Kidney (tissue), 14 donors: ENCODE data around the gene EP400. TPM values are rescaled to one million over a fixed set of nuclear protein-coding genes. Genes with fewer than 3 reads are reported as not detected.

Experiments used
- DNase-seq, 5 donors: peaks; one replicate each; pipeline ENCODE4 v3.0.0-alpha.2; 2013 to 2020
- FAIRE-seq: peaks from 2 replicates; lab custom pipeline; 2012; peaks lifted over from hg19 to GRCh38; lab: Jason Lieb, UNC
- H3K27ac ChIP-seq, 2 donors: one replicate each; pipeline ENCODE4 v1.7.0; 2013; ENCODE audit warnings: low read depth in 2 of 2, low read length in 2 of 2, inconsistent platforms in 1 of 2
- H3K27me3 ChIP-seq: one replicate; pipeline ENCODE4 v1.7.1; 2013; ENCODE audit warnings: low read length, inconsistent platforms; ENCODE audit not compliant: control insufficient read depth, insufficient read depth
- H3K36me3 ChIP-seq, 3 donors: one replicate each; pipeline versions ENCODE4 v1.7.0 to v1.7.1; 2013; ENCODE audit warnings: low read length in 3 of 3, control low read depth in 1 of 3, inconsistent platforms in 1 of 3; ENCODE audit not compliant: insufficient read depth in 3 of 3, control insufficient read depth in 2 of 3
- H3K4me1 ChIP-seq, 3 donors: one replicate each; pipeline versions ENCODE4 v1.7.0 to v1.7.1; 2013; ENCODE audit warnings: low read length in 3 of 3, inconsistent platforms in 1 of 3, low read depth in 1 of 3; ENCODE audit not compliant: control insufficient read depth in 2 of 3, insufficient read depth in 2 of 3
- H3K4me3 ChIP-seq, 3 donors: one replicate each; pipeline versions ENCODE4 v1.7.0 to v1.8.1; 2013; ENCODE audit warnings: low read length in 3 of 3, control low read depth in 1 of 3, inconsistent platforms in 1 of 3
- H3K9ac ChIP-seq, 3 donors: one replicate each; pipeline versions ENCODE4 v1.7.0 to v1.7.1; 2013; ENCODE audit warnings: low read length in 3 of 3, control low read depth in 1 of 3, inconsistent platforms in 1 of 3
- H3K9me3 ChIP-seq, 3 donors: one replicate each; pipeline versions ENCODE4 v1.7.0 to v1.7.1; 2013; ENCODE audit warnings: low read length in 3 of 3, control low read depth in 1 of 3, inconsistent platforms in 1 of 3; ENCODE audit not compliant: control insufficient read depth in 2 of 3, insufficient read depth in 1 of 3
- intact Hi-C: fragments of 100-400 bp; cut with DNase I; formaldehyde crosslinking; loops from one replicate; pipeline ENCODE4 v1.11.1; 2022
- polyA plus RNA-seq: library from polyadenylated mRNA; stranded (reverse); fragments of 350-450 nt; fragmentation: Illumina TruSeq; extraction: RNeasy Lipid Tissue Mini Kit (QIAGEN cat#74804); gene quantifications from one replicate; pipeline ENCODE4 v1.2.3, GENCODE V29; 2014; ENCODE audit warnings: low read depth, low replicate concordance; ENCODE audit not compliant: insufficient read depth
- total RNA-seq: library from RNA; stranded (reverse); fragmentation: NEBNext Ultra II Directional; extraction: Animal tissue kit (Norgen Biotek cat#: 25700); gene quantifications from one replicate; pipeline ENCODE4 v1.2.1, GENCODE V29; 2021
- TF ChIP-seq, protein P1 (sequence below): IDR thresholded peaks from 3 replicates; pipeline ENCODE4 v1.5.1; 2012; ENCODE audit warnings: mild to moderate bottlenecking, moderate library complexity, borderline replicate concordance; ENCODE audit not compliant: insufficient read depth; ENCODE audit errors: extremely low read depth
- donor health status: control.
- donor health status: control.
- donor health status: control.
- donor health status: control.
- donor health status: control.
- donor health status: DM: yes; HTN: yes; CAD: no.
- donor health status: Normal renal cell carcinoma (clear cell type).

Gene EP400
- total and polyA plus RNA-seq, 2 donors from 2014 or later: 7.5 to 44.7 TPM

DNA sequence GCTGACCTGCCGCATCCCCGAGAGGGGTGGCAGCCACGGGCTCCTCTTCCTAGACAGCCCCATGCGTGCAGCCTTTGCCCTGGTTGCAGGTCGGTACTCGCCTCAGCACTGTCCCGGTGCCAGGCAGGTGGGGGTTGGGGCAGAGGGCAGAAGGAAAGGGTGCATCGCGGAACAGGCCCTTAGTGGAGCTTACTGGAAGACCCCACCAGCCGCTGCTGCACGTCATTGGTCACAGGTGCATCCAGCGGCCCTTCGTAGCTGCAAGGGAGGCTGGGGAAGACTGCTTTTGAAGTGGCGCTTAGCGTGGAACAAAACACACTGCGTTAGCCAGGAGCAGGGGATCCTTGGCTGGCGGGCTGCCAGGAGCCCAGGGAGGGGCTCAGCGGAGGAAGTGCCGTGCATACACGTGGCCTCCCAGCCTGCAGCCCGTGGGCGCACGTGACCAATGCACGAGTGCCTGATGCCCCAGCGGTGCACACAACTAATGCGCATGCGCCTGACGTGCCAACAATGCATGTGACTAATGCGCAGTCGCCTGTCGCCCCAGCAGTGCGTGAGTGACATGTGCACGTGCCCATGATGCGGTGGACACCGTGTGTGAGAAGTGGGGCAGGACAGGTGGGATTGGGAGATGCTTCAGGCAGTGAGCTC, 5.0 kb upstream of the EP400 start:
- H3K9me3 ChIP-seq: no peaks in the 10 kb centered on the region
- no peaks in the 10 kb centered on the region for H3K4me1 ChIP-seq
- FAIRE-seq (no peak), DNase-seq (peak in 1 of 5 donors; percentile 73)
- intact Hi-C loops: no loop called here
- peaks cover 0 to 12% (median 0%) of the 10 kb centered on the region in 3 donors for H3K36me3 ChIP-seq
- TF ChIP-seq, protein P1, sequence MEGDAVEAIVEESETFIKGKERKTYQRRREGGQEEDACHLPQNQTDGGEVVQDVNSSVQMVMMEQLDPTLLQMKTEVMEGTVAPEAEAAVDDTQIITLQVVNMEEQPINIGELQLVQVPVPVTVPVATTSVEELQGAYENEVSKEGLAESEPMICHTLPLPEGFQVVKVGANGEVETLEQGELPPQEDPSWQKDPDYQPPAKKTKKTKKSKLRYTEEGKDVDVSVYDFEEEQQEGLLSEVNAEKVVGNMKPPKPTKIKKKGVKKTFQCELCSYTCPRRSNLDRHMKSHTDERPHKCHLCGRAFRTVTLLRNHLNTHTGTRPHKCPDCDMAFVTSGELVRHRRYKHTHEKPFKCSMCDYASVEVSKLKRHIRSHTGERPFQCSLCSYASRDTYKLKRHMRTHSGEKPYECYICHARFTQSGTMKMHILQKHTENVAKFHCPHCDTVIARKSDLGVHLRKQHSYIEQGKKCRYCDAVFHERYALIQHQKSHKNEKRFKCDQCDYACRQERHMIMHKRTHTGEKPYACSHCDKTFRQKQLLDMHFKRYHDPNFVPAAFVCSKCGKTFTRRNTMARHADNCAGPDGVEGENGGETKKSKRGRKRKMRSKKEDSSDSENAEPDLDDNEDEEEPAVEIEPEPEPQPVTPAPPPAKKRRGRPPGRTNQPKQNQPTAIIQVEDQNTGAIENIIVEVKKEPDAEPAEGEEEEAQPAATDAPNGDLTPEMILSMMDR: no peak
- H3K9ac ChIP-seq: no peak overlapping the region
- H3K4me3 ChIP-seq: no peak overlapping the region
- no peak overlapping the region for H3K27ac ChIP-seq
- no peaks in the 10 kb centered on the region for H3K27me3 ChIP-seq

DNA sequence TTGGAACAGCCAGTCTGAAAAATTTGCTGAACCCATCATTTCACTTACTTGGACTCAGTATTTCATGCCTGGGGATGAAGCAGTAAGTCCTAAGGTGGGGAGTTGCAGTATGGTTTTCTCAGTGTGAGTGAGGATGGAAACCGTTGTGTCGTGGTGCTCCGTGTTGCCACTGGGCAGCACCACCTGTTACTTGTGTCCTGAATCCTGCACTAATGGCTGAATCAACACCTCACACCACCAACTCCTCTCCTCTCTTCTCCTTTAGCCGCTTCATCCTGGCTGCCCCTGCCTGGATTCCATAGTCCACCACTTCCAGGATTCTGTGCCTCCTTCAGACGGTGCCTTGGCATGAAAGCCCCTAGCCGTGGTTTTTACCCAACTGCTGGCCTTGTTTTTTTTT, 3.0 kb upstream of the EP400 start:
- Histone ChIP-seq H3K4me1 (peaks cover 0 to 4% (median 0%) of the 10 kb centered on the region in 3 donors), H3K9ac (no peak overlapping the region), H3K36me3 (peaks cover 0 to 7% (median 0%) of the 10 kb centered on the region in 3 donors), H3K9me3 (no peaks in the 10 kb centered on the region), H3K27ac (no peak overlapping the region), H3K4me3 (no peak overlapping the region), H3K27me3 (no peaks in the 10 kb centered on the region)
- TF ChIP-seq, protein P1: no peak
- DNase-seq: peak in 1 of 5 donors; percentile 15
- FAIRE-seq: no peak
- intact Hi-C loops: no loop called here

DNA sequence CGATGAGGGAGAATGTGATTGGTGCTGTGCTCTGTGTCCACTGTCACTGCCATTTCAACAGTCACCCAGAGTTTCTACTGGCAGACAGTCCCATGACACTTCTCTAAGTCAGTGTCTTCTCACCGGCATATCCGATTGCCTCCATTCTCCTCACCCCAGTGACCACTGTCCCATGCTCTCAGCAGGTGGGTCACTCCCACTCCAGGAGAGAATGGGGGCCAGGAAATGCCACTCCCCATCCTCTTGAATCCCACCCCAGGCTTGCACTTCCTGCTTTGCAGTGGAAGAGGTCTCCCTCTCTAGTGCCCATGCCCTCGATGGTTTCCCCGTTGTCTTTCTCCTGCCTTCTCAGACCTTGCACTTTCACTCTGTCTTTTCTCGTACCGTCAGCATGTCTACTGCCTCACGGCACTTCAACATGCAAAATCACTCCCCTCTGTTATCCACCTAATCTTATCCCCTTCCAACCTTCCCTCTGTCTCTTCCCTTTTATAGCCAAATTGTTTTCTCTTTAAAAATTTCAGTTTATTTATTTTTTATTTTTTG, 2.2 kb upstream of the EP400 start:
- Histone ChIP-seq H3K4me3 (no peak overlapping the region), H3K36me3 (peaks cover 0 to 3% (median 0%) of the 10 kb centered on the region in 3 donors), H3K9ac (no peak overlapping the region), H3K9me3 (no peaks in the 10 kb centered on the region), H3K4me1 (peaks cover 0 to 4% (median 0%) of the 10 kb centered on the region in 3 donors), H3K27ac (no peak overlapping the region), H3K27me3 (no peaks in the 10 kb centered on the region)
- intact Hi-C loops: no loop called here
- FAIRE-seq (no peak), DNase-seq (peak in 4 of 5 donors; percentile 21 to 46 (median 34))
- TF ChIP-seq, protein P1: no peak
